H1 (cell line): ENCODE measurements around the gene PLK3. TPM values are rescaled to one million over a fixed set of nuclear protein-coding genes. Genes with fewer than 3 reads are reported as not detected.

Experiments used
- CBX5 ChIP-seq: fragments of 300-800, 300-1000 bp; sonication (generic); IDR thresholded peaks from 2 replicates; pipeline ENCODE4 v1.7.1; 2016; ENCODE audit warnings: antibody characterized with exemption, low read length, low read depth
- CHD1 ChIP-seq: IDR thresholded peaks from 2 replicates; pipeline ENCODE4 v1.6.1; 2012; ENCODE audit warnings: low read depth, low read length, improper control_type of control experiment
- CHD2 ChIP-seq: IDR thresholded peaks from 2 replicates; pipeline ENCODE4 v1.6.1; 2012; ENCODE audit warnings: low read length, improper control_type of control experiment
- CTBP2 ChIP-seq: IDR thresholded peaks from 2 replicates; pipeline ENCODE4 v1.7.0; 2011; ENCODE audit warnings: borderline replicate concordance, mild to moderate bottlenecking, moderate library complexity, mixed read lengths, low read length; ENCODE audit not compliant: insufficient read depth, insufficient read length
- EGR1 ChIP-seq: IDR thresholded peaks from 2 replicates; pipeline ENCODE4 v1.6.1; 2011; ENCODE audit warnings: low read depth, low read length, borderline replicate concordance
- FOSL1 ChIP-seq: IDR thresholded peaks from 2 replicates; pipeline ENCODE4 v1.6.1; 2011; ENCODE audit warnings: mild to moderate bottlenecking, low read depth, low read length, moderate library complexity; ENCODE audit not compliant: insufficient read depth
- GABPA ChIP-seq: IDR thresholded peaks from 2 replicates; pipeline ENCODE4 v1.6.1; 2011; ENCODE audit warnings: mild to moderate bottlenecking, low read length, moderate library complexity, borderline replicate concordance; ENCODE audit not compliant: insufficient read depth
- HDAC2 ChIP-seq, 2 experiments: fragments of 300-600 bp in 1 of 2; sonication (generic) in 1 of 2; IDR thresholded peaks; 2 replicates each; pipeline ENCODE4 v1.6.1; 2011 to 2012; ENCODE audit warnings: low read depth in 2 of 2, low read length in 2 of 2, mild to moderate bottlenecking in 2 of 2, moderate library complexity in 2 of 2, borderline replicate concordance in 1 of 2, inconsistent platforms in 1 of 2
- JUN ChIP-seq: IDR thresholded peaks from 2 replicates; pipeline ENCODE4 v1.6.1; 2011; ENCODE audit warnings: low read depth, mild to moderate bottlenecking, improper control_type of control experiment, low read length
- KDM5A ChIP-seq: fragments of 200-600 bp; IDR thresholded peaks from 2 replicates; pipeline ENCODE4 v1.7.1; 2012; ENCODE audit warnings: mild to moderate bottlenecking, low read length, inconsistent platforms, mixed read lengths
- MAFK ChIP-seq: IDR thresholded peaks from 2 replicates; pipeline ENCODE4 v1.6.1; 2012; ENCODE audit warnings: low read depth, mild to moderate bottlenecking, improper control_type of control experiment, low read length
- NANOG ChIP-seq: IDR thresholded peaks from 2 replicates; pipeline ENCODE4 v1.6.1; 2011; ENCODE audit warnings: low read length, low read depth, mild to moderate bottlenecking, inconsistent platforms; ENCODE audit not compliant: insufficient read depth, poor library complexity, severe bottlenecking
- RFX5 ChIP-seq: IDR thresholded peaks from 2 replicates; pipeline ENCODE4 v1.6.1; 2011; ENCODE audit warnings: low read depth, low read length, improper control_type of control experiment, borderline replicate concordance
- RXRA ChIP-seq: IDR thresholded peaks from 2 replicates; pipeline ENCODE4 v1.6.1; 2011; ENCODE audit warnings: low read depth, mild to moderate bottlenecking, low read length, moderate library complexity; ENCODE audit not compliant: insufficient read depth
- SAP30 ChIP-seq: fragments of 300-600 bp; sonication (generic); IDR thresholded peaks from 2 replicates; pipeline ENCODE4 v1.7.1; 2012; ENCODE audit warnings: low read length, moderate library complexity, mild to moderate bottlenecking, inconsistent platforms; ENCODE audit not compliant: insufficient read depth, insufficient replicate concordance
- SIX5 ChIP-seq: IDR thresholded peaks from 2 replicates; pipeline ENCODE4 v1.6.1; 2011; ENCODE audit warnings: mild to moderate bottlenecking, low read depth, low read length
- SP1 ChIP-seq: IDR thresholded peaks from 2 replicates; pipeline ENCODE4 v1.6.1; 2011; ENCODE audit warnings: low read depth, low read length
- SP4 ChIP-seq: IDR thresholded peaks from 2 replicates; pipeline ENCODE4 v1.6.1; 2012; ENCODE audit warnings: low read length, inconsistent platforms
- TBP ChIP-seq: IDR thresholded peaks from 2 replicates; pipeline ENCODE4 v1.6.1; 2011; ENCODE audit warnings: low read depth, low read length, improper control_type of control experiment
- ZNF274 ChIP-seq: IDR thresholded peaks from 2 replicates; pipeline ENCODE4 v1.7.0; 2012; ENCODE audit warnings: low read length, borderline replicate concordance; ENCODE audit errors: extremely low read depth
- polyA plus RNA-seq, 7 experiments: library from polyadenylated mRNA; depleted of rRNA in 3 of 7; stranded (reverse) in 5 of 7; unstranded in 2 of 7; fragments of >200 nt in 5 of 7; fragments of 200-250 nt in 2 of 7; gene quantifications; 1 replicate in 5 of 7; 2 replicates in 1 of 7; 4 replicates in 1 of 7; pipeline versions ENCODE4 v1.2.1 to v1.2.3, GENCODE V29; 2011 to 2013; ENCODE audit warnings: missing spikeins in 2 of 7, mixed read lengths in 2 of 7
- total RNA-seq: library from RNA; stranded (reverse); fragmentation: NEBNext Ultra II Directional; extraction: Animal tissue kit (Norgen Biotek cat#: 25700); gene quantifications from 2 replicates; pipeline ENCODE4 v1.2.1, GENCODE V29; 2021
- TF ChIP-seq, protein P1 (sequence below): IDR thresholded peaks from 2 replicates; pipeline ENCODE4 v1.6.1; 2012; ENCODE audit warnings: inconsistent platforms
- TF ChIP-seq, protein P2 (sequence below): IDR thresholded peaks from 2 replicates; pipeline ENCODE4 v1.6.1; 2012; ENCODE audit warnings: inconsistent platforms

Gene PLK3
- total and polyA plus RNA-seq, 2 of the 8 experiments (the other 6 are each of a cell fraction or from before 2014, with no cell fraction given) = 7.9 to 12.3 TPM

DNA sequence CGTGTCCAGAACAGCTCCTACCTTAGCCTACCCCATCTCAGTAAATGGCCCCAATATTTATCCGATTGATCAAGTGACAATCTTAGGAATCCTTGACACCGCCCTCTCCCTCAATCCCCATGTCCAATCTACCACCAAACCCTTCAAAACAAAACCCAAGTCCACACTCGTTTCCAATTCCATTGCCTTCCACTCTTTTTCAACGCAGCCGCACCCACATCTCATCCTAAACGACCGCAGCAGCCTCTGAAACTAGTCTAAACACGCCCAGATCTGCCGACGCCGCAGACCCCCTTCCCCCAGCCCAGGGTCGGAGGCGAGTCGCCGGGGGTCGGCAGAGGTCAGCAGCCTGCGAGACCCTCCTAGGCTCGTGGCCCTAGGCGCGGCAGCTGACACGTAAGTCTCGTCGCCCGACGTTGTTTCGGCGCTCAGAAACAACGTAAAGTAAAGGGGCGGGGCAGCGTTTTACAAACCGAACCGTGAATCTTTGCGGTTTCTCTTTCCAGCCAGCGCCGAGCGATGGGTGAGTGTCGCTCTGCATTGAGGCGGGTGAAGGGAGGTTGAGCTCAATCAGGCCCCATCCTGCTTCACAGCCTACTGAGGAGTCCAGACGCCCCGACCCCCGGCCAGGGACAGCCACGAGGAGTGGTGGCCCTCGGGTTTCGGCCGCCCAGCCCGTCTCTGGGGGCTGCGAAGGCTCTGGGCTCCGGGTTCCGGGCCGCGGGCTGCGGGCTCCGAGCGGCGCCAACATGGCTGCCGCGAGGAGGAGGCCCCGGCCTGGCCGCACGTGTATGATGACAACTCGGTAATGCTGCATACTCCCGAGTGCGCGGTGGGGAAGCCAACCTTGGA lies 24.9 kb upstream of the PLK3 start, which contains the start of gene RPS8 (continued):
- TF ChIP-seq KDM5A (peak; percentile 74; the same call in 1 of the 2 replicates), RXRA (peak; percentile 87), SIX5 (no peak), CTBP2 (no peak), SP1 (peak; percentile 90), GABPA (no peak), MAFK (0 out of 2 replicates have a peak, but pooled peaks have one; percentile 1), EGR1 (no peak), RFX5 (no peak), TBP (peak; percentile 98), SP4 (no peak; the same call in 1 of the 2 replicates), ZNF274 (no peak), HDAC2 (IDR thresholded peaks at IDR 0.05; ENCODE audit: borderline replicate concordance in 1 of 2, low read depth in 2 of 2, low read length in 2 of 2) (peak in 1 of 2 experiments; percentile 90; a peak in 1 of 4 replicates), CHD1 (no peak), CBX5 (no peak), CHD2 (peak; percentile 70; the same call in 1 of the 2 replicates), JUN (no peak), NANOG (no peak), FOSL1 (no peak), SAP30 (no peak)
- TF ChIP-seq, protein P1, sequence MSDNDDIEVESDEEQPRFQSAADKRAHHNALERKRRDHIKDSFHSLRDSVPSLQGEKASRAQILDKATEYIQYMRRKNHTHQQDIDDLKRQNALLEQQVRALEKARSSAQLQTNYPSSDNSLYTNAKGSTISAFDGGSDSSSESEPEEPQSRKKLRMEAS = peak; percentile 93
- TF ChIP-seq, protein P2, sequence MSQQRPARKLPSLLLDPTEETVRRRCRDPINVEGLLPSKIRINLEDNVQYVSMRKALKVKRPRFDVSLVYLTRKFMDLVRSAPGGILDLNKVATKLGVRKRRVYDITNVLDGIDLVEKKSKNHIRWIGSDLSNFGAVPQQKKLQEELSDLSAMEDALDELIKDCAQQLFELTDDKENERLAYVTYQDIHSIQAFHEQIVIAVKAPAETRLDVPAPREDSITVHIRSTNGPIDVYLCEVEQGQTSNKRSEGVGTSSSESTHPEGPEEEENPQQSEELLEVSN = no peak
